A673 (cell line): ENCODE data around the gene CDC6. TPM values are rescaled to one million over a fixed set of nuclear protein-coding genes. Genes with fewer than 3 reads are reported as not detected.

ENCODE experiments used
- BruUV-seq: library from RNA; stranded (reverse); fragments of 400-500 nt; replicated peaks from 2 replicates; lab custom pipeline; 2021; lab: Mats Ljungman, UMichigan
- CTCF ChIA-PET: fragments of 300-600 bp; sonication (Branson Sonifier 250); formaldehyde crosslinking; loops from one replicate; lab custom pipeline; 2022; ENCODE audit warnings: antibody characterized with exemption; lab: Charles Lee
- POLR2A ChIA-PET: fragments of 300-600 bp; sonication (Branson Sonifier 250); formaldehyde crosslinking; loops from one replicate; lab custom pipeline; 2022; ENCODE audit warnings: antibody characterized with exemption; ENCODE audit not compliant: low non-redundant PET; lab: Charles Lee
- DNase-seq: peaks from one replicate; pipeline ENCODE4 v3.0.0-alpha.2; 2015; ENCODE audit warnings: low spot score
- H3K27ac ChIP-seq: fragments of 200-600 bp; sonication (generic); 2 replicates; pipeline ENCODE4 v1.5.1; 2016; ENCODE audit warnings: mixed run types, low read depth, mild to moderate bottlenecking, mixed read lengths, antibody characterized with exemption, low read length; ENCODE audit not compliant: poor library complexity, severe bottlenecking
- H3K27me3 ChIP-seq: fragments of 200-600 bp; sonication (generic); replicated peaks from 2 replicates; pipeline ENCODE4 v1.6.1; 2017; ENCODE audit warnings: mixed run types, low read depth, mild to moderate bottlenecking, mixed read lengths, antibody characterized with exemption, low read length; ENCODE audit not compliant: insufficient read depth, poor library complexity
- H3K36me3 ChIP-seq: fragments of 200-600 bp; sonication (generic); 2 replicates; pipeline ENCODE4 v1.6.1; 2016; ENCODE audit warnings: mixed run types, mild to moderate bottlenecking, mixed read lengths, antibody characterized with exemption, low read length; ENCODE audit not compliant: insufficient read depth, poor library complexity, severe bottlenecking
- H3K4me1 ChIP-seq: fragments of 200-600 bp; sonication (generic); 2 replicates; pipeline ENCODE4 v1.6.1; 2017; ENCODE audit warnings: mixed run types, mild to moderate bottlenecking, mixed read lengths, antibody characterized with exemption, low read length; ENCODE audit not compliant: insufficient read depth, poor library complexity, severe bottlenecking
- H3K4me3 ChIP-seq: fragments of 200-600 bp; sonication (generic); 2 replicates; pipeline ENCODE4 v1.5.1; 2016; ENCODE audit warnings: low read depth, mixed run types, mild to moderate bottlenecking, mixed read lengths, low read length; ENCODE audit not compliant: poor library complexity, severe bottlenecking
- H3K9me3 ChIP-seq: fragments of 200-600 bp; sonication (generic); 2 replicates; pipeline ENCODE4 v1.6.1; 2016; ENCODE audit warnings: mixed run types, low read depth, mild to moderate bottlenecking, mixed read lengths, antibody characterized with exemption, low read length; ENCODE audit not compliant: poor library complexity, severe bottlenecking
- CTCF ChIP-seq: fragments of 300-800, 200-600 bp; sonication (generic); conservative IDR thresholded peaks from 2 replicates; pipeline ENCODE4 v1.5.1; 2017; ENCODE audit warnings: low read depth, mild to moderate bottlenecking, antibody characterized with exemption, low read length, moderate library complexity, mixed read lengths
- EZH2 ChIP-seq: fragments of 200-600 bp; sonication (generic); IDR thresholded peaks from 2 replicates; pipeline ENCODE4 v1.6.1; 2017; ENCODE audit warnings: borderline replicate concordance, low read depth, mild to moderate bottlenecking, mixed read lengths, antibody characterized with exemption, low read length; ENCODE audit not compliant: poor library complexity, severe bottlenecking
- intact Hi-C: fragments of 100-400 bp; cut with micrococcal nuclease; formaldehyde crosslinking; loops from one replicate; pipeline ENCODE4 v1.10.0; 2022; ENCODE audit not compliant: unreplicated experiment
- total RNA-seq: library from RNA; stranded (reverse); gene quantifications from 2 replicates; pipeline ENCODE4 v1.2.3, GENCODE V29; 2021

Gene CDC6
- total RNA-seq, 1 experiment from 2014 or later = 85.7 TPM

GRCh38 chr17:40346765-40347158, 59.1 kb downstream of the CDC6 start:
- no peak overlapping the region for H3K4me3 ChIP-seq
- ChIA-PET CTCF (no interaction called here), POLR2A (no interaction called here)
- H3K36me3 ChIP-seq = no peaks in the 10 kb centered on the region
- intact Hi-C loops = no loop called here
- H3K27ac ChIP-seq = no peak overlapping the region
- H3K27me3 ChIP-seq = no peaks in the 10 kb centered on the region
- no peak for DNase-seq
- peaks cover 73% of the 10 kb centered on the region for H3K4me1 ChIP-seq
- no peaks in the 10 kb centered on the region for H3K9me3 ChIP-seq
- TF ChIP-seq EZH2 (no peak), CTCF (no peak)
- no TSS peak for BruUV-seq

- BruUV-seq = no TSS peak
- Histone ChIP-seq H3K36me3 (peaks cover 4% of the 10 kb centered on the region), H3K9me3 (no peaks in the 10 kb centered on the region), H3K4me3 (no peak overlapping the region), H3K4me1 (peaks cover 76% of the 10 kb centered on the region), H3K27me3 (no peaks in the 10 kb centered on the region), H3K27ac (no peak overlapping the region)
- DNase-seq = no peak
- ChIA-PET POLR2A (no interaction called here), CTCF (no interaction called here)
- intact Hi-C loops = no loop called here
- no peak for TF ChIP-seq EZH2
- TF ChIP-seq CTCF = no peak
Measured at GRCh38 chr17:40347319-40348135, 59.8 kb downstream of the CDC6 start.

- no TSS peak for BruUV-seq
- DNase-seq = no peak
- TF ChIP-seq CTCF (no peak), EZH2 (no peak)
- Histone ChIP-seq H3K36me3 (peaks cover 9% of the 10 kb centered on the region), H3K9me3 (no peaks in the 10 kb centered on the region), H3K4me3 (no peak overlapping the region), H3K27ac (no peak overlapping the region), H3K4me1 (peaks cover 76% of the 10 kb centered on the region), H3K27me3 (no peaks in the 10 kb centered on the region)
- ChIA-PET CTCF (no interaction called here), POLR2A (no interaction called here)
- intact Hi-C loops = no loop called here
Measured at GRCh38 chr17:40348136-40348504, 60.4 kb downstream of the CDC6 start.
